GM12891 (cell line): ENCODE measurements around the gene EDC4.

Experiments used
- POLR2A ChIP-seq: IDR thresholded peaks from 2 replicates; pipeline ENCODE4 v1.6.1; 2011; ENCODE audit warnings: low read depth, low read length, control low read depth
- POLR2AphosphoS5 ChIP-seq: IDR thresholded peaks from 2 replicates; pipeline ENCODE4 v1.6.1; 2011; ENCODE audit warnings: low read depth, low read length, control low read depth

DNA sequence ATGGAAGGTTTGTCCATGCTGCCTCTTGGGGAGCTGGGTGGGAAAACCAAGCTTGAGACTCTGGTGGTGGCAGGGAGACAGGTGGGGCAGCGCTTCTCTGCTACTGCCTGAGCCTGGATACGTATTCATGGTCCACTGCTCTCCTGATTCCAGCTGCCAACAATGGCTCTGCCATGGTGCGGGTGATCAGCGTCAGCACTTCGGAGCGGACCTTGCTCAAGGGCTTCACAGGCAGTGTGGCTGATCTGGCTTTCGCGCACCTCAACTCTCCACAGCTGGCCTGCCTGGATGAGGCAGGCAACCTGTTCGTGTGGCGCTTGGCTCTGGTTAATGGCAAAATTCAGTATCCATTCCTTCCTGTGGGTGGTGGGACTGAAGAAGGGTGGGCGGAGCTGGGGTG lies 4.2 kb downstream of the EDC4 start:
- TF ChIP-seq POLR2A (no peak), POLR2AphosphoS5 (no peak)
